Astrocyte (in vitro differentiated cells and primary cell): ENCODE results near the gene USP13. TPM values are rescaled to one million over a fixed set of nuclear protein-coding genes. Genes with fewer than 3 reads are reported as not detected.

Experiments
- DNase-seq: peaks from one replicate; pipeline ENCODE4 v3.0.0-alpha.2; 2010; ENCODE audit warnings: low read depth
- FAIRE-seq: peaks from 2 replicates; lab custom pipeline; 2011; peaks lifted over from hg19 to GRCh38; lab: Jason Lieb, UNC
- H2AFZ ChIP-seq: 2 replicates; pipeline ENCODE4 v1.6.0; 2012; ENCODE audit warnings: low read depth, low read length, inconsistent platforms
- H3K27ac ChIP-seq: 2 replicates; pipeline ENCODE4 v1.5.1; 2011; ENCODE audit warnings: low read depth, low read length, inconsistent platforms
- H3K27me3 ChIP-seq: 2 replicates; pipeline ENCODE4 v1.6.0; 2011; ENCODE audit warnings: low read length, inconsistent platforms; ENCODE audit not compliant: insufficient read depth
- H3K36me3 ChIP-seq: 2 replicates; pipeline ENCODE4 v1.5.1; 2011; ENCODE audit warnings: low read length, inconsistent platforms; ENCODE audit not compliant: insufficient read depth
- H3K4me1 ChIP-seq: 2 replicates; pipeline ENCODE4 v1.5.1; 2011; ENCODE audit warnings: low read length, inconsistent platforms; ENCODE audit not compliant: insufficient read depth
- H3K4me2 ChIP-seq: 2 replicates; pipeline ENCODE4 v1.6.0; 2012; ENCODE audit warnings: low read length, inconsistent platforms
- H3K4me3 ChIP-seq: 2 replicates; pipeline ENCODE4 v1.5.1; 2011; ENCODE audit warnings: low read depth, mild to moderate bottlenecking, low read length, inconsistent platforms; ENCODE audit not compliant: insufficient read depth
- H3K79me2 ChIP-seq: 2 replicates; pipeline ENCODE4 v1.6.0; 2012; ENCODE audit warnings: mild to moderate bottlenecking, low read length, inconsistent platforms; ENCODE audit not compliant: insufficient read depth
- H3K9ac ChIP-seq: 2 replicates; pipeline ENCODE4 v1.6.0; 2012; ENCODE audit warnings: mild to moderate bottlenecking, low read length, inconsistent platforms
- H3K9me3 ChIP-seq: 2 replicates; pipeline ENCODE4 v1.5.1; 2012; ENCODE audit warnings: low read depth, mild to moderate bottlenecking, low read length, inconsistent platforms; ENCODE audit not compliant: insufficient read depth
- H4K20me1 ChIP-seq: 2 replicates; pipeline ENCODE4 v1.6.0; 2012; ENCODE audit warnings: low read length, inconsistent platforms; ENCODE audit not compliant: insufficient read depth
- H3K27ac Mint-ChIP-seq: one replicate; pipeline ENCODE4 v1.8.0; 2021; ENCODE audit warnings: mild to moderate bottlenecking, mixed read lengths; ENCODE audit not compliant: unreplicated experiment
- H3K27me3 Mint-ChIP-seq: one replicate; pipeline ENCODE4 v1.8.0; 2021; ENCODE audit warnings: low read depth, mixed read lengths; ENCODE audit not compliant: unreplicated experiment
- H3K36me3 Mint-ChIP-seq: one replicate; pipeline ENCODE4 v1.8.0; 2021; ENCODE audit warnings: low read depth, mixed read lengths; ENCODE audit not compliant: unreplicated experiment
- H3K4me1 Mint-ChIP-seq: one replicate; pipeline ENCODE4 v1.8.0; 2021; ENCODE audit warnings: low read depth, mixed read lengths; ENCODE audit not compliant: unreplicated experiment
- H3K4me3 Mint-ChIP-seq: one replicate; pipeline ENCODE4 v1.8.0; 2021; ENCODE audit warnings: mild to moderate bottlenecking, moderate library complexity, mixed read lengths; ENCODE audit not compliant: unreplicated experiment
- H3K9me3 Mint-ChIP-seq: one replicate; pipeline ENCODE4 v1.8.0; 2021; ENCODE audit warnings: mild to moderate bottlenecking, mixed read lengths; ENCODE audit not compliant: unreplicated experiment
- CTCF ChIP-seq: IDR thresholded peaks from 2 replicates; pipeline ENCODE4 v1.5.1; 2011; ENCODE audit warnings: low read depth, mild to moderate bottlenecking, inconsistent platforms, low read length, moderate library complexity; ENCODE audit not compliant: insufficient read depth
- EZH2 ChIP-seq: IDR thresholded peaks from 2 replicates; pipeline ENCODE4 v1.6.1; 2012; ENCODE audit warnings: mild to moderate bottlenecking, low read length, inconsistent platforms; ENCODE audit not compliant: insufficient read depth
- total RNA-seq: library from RNA; stranded (reverse); gene quantifications from 2 replicates; pipeline ENCODE4 v1.2.1, GENCODE V29; 2021

USP13 gene
- total RNA-seq, 1 donor from 2014 or later = 7.4 TPM

GRCh38 chr3:179819379-179819778, 166.5 kb downstream of the USP13 start:
- DNase-seq (no peak), FAIRE-seq (no peak)
- no peaks in the 10 kb centered on the region for H3K36me3 Mint-ChIP-seq
- Histone ChIP-seq H3K4me3 (no peak overlapping the region), H3K9ac (no peak overlapping the region), H3K4me2 (no peak overlapping the region), H3K27me3 (no peaks in the 10 kb centered on the region), H3K27ac (no peak overlapping the region), H2AFZ (no peak overlapping the region), H4K20me1 (no peaks in the 10 kb centered on the region), H3K79me2 (no peaks in the 10 kb centered on the region), H3K36me3 (no peaks in the 10 kb centered on the region), H3K4me1 (no peaks in the 10 kb centered on the region), H3K9me3 (no peaks in the 10 kb centered on the region)
- no peak overlapping the region for H3K4me3 Mint-ChIP-seq
- H3K27me3 Mint-ChIP-seq = no peaks in the 10 kb centered on the region
- TF ChIP-seq EZH2 (no peak), CTCF (no peak)
- H3K9me3 Mint-ChIP-seq = no peaks in the 10 kb centered on the region
- H3K27ac Mint-ChIP-seq = no peak overlapping the region
- no peaks in the 10 kb centered on the region for H3K4me1 Mint-ChIP-seq

DNA sequence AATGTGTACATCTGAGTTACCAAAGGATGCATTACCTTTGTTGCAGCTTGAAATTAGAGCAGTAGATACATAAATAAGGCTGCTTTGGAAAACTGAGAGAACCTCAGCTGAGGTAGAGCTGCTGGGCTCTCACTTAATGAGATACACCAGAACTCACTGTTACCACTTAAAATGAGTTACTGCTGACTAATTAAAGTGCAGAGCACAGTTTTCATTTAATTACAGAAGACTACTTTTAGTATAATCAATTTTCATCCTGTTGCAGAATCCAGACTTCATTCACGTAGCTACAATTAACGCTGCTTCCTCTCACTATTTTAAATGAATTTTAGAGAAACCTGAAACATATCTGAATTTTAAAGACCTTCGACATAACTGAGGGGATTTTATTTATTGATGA, 169.5 kb downstream of the USP13 start:
- Histone ChIP-seq H3K4me2 (no peak overlapping the region), H3K4me1 (no peaks in the 10 kb centered on the region), H3K9ac (no peak overlapping the region), H4K20me1 (no peaks in the 10 kb centered on the region), H3K79me2 (no peaks in the 10 kb centered on the region), H3K36me3 (no peaks in the 10 kb centered on the region), H2AFZ (no peak overlapping the region), H3K27me3 (no peaks in the 10 kb centered on the region), H3K27ac (no peak overlapping the region), H3K4me3 (no peak overlapping the region), H3K9me3 (no peaks in the 10 kb centered on the region)
- H3K4me1 Mint-ChIP-seq = no peaks in the 10 kb centered on the region
- H3K9me3 Mint-ChIP-seq = no peaks in the 10 kb centered on the region
- H3K4me3 Mint-ChIP-seq = no peak overlapping the region
- H3K27ac Mint-ChIP-seq = no peak overlapping the region
- H3K36me3 Mint-ChIP-seq = no peaks in the 10 kb centered on the region
- DNase-seq = no peak
- H3K27me3 Mint-ChIP-seq = no peaks in the 10 kb centered on the region
- FAIRE-seq = no peak
- TF ChIP-seq CTCF (no peak), EZH2 (no peak)

DNA sequence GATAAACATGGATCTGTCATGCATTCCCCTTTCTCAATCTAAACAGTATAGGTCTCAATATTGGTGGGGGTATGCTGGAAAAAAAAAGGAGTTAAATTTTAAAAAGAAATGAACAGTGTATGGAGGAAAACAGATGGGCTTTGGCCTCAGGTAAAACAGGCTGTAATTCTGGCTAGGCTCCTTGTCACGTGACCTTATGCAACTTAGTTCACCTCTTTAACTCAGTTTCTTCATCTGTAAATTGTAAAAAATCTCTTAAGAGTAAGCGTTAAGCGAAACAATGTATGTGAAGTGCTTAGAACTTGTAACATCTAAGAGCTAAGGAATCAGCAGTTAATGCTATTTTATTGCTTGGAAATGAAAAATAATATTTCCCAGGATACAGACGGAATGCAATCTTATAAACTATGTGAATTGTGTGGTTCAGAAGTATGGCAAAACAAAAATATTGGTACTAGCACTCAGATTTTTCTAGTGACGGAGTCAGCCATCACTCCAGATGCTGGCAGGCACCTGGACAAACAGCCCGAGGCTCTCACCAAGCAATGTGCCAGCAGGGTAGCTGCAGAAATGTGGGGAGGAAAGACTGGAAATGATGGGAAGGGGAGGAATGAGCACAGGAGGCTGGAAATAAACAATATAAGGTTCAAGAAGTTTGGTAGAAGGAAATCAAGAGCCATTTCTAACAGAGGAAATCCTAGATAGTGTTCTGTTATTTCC, 172.8 kb downstream of the USP13 start:
- no peaks in the 10 kb centered on the region for H3K4me1 ChIP-seq
- H3K27ac ChIP-seq = no peak overlapping the region
- no peaks in the 10 kb centered on the region for H3K36me3 Mint-ChIP-seq
- DNase-seq (no peak), FAIRE-seq (no peak)
- peaks cover 4% of the 10 kb centered on the region for H3K27me3 Mint-ChIP-seq
- H3K4me1 Mint-ChIP-seq = no peaks in the 10 kb centered on the region
- H3K4me2 ChIP-seq = no peak overlapping the region
- H3K9ac ChIP-seq = no peak overlapping the region
- no peaks in the 10 kb centered on the region for H4K20me1 ChIP-seq
- no peaks in the 10 kb centered on the region for H3K27me3 ChIP-seq
- no peak overlapping the region for H3K4me3 Mint-ChIP-seq
- H3K79me2 ChIP-seq = no peaks in the 10 kb centered on the region
- no peak overlapping the region for H3K4me3 ChIP-seq
- TF ChIP-seq CTCF = no peak
- TF ChIP-seq EZH2 = no peak
- H3K36me3 ChIP-seq = no peaks in the 10 kb centered on the region
- no peak overlapping the region for H3K27ac Mint-ChIP-seq
- no peak overlapping the region for H2AFZ ChIP-seq
- no peaks in the 10 kb centered on the region for H3K9me3 Mint-ChIP-seq
- no peaks in the 10 kb centered on the region for H3K9me3 ChIP-seq
